Esophagus (tissue), 2 donors: ENCODE data around the gene CKAP2. TPM values are rescaled to one million over a fixed set of nuclear protein-coding genes. Genes with fewer than 3 reads are reported as not detected.
"Not testable (repeated sequence)": the region's sequence is repeated elsewhere in the genome, so short reads cannot be mapped to it uniquely, and the experiment has no call there.

Source experiments
- H3K27ac ChIP-seq, 2 donors: one replicate each; pipeline ENCODE4 v1.5.1; 2013; ENCODE audit warnings: low read depth in 2 of 2, mild to moderate bottlenecking in 2 of 2, inconsistent platforms in 1 of 2, low read length in 1 of 2, moderate library complexity in 1 of 2
- H3K27me3 ChIP-seq, 2 donors: one replicate each; pipeline ENCODE4 v1.6.1; 2013; ENCODE audit warnings: low read length in 2 of 2, control low read depth in 1 of 2, mild to moderate bottlenecking in 1 of 2; ENCODE audit not compliant: insufficient read depth in 2 of 2, control insufficient read depth in 1 of 2
- H3K36me3 ChIP-seq, 2 donors: one replicate each; pipeline ENCODE4 v1.6.1; 2013; ENCODE audit warnings: low read length in 1 of 2; ENCODE audit not compliant: control insufficient read depth in 2 of 2, insufficient read depth in 2 of 2
- H3K4me1 ChIP-seq, 2 donors: one replicate each; pipeline ENCODE4 v1.6.1; 2013; ENCODE audit warnings: low read length in 1 of 2; ENCODE audit not compliant: control insufficient read depth in 2 of 2, insufficient read depth in 2 of 2
- H3K4me3 ChIP-seq, 2 donors: one replicate each; pipeline ENCODE4 v1.5.1; 2013; ENCODE audit warnings: low read length in 2 of 2, mild to moderate bottlenecking in 2 of 2, low read depth in 1 of 2, moderate library complexity in 1 of 2
- H3K9me3 ChIP-seq, 2 donors: one replicate each; pipeline ENCODE4 v1.6.1; 2013; ENCODE audit warnings: mild to moderate bottlenecking in 2 of 2, low read depth in 1 of 2, low read length in 1 of 2, moderate library complexity in 1 of 2; ENCODE audit not compliant: control insufficient read depth in 2 of 2, insufficient read depth in 1 of 2
- WGBS, 2 donors: extraction: QIAGEN DNeasy Blood & Tissue Kit; methylation state at CpG; one replicate each; pipeline ENCODE4 v1.1.7; 2013; 5-methylcytosine and 5-hydroxymethylcytosine counted together
- polyA plus RNA-seq, 2 donors: library from polyadenylated mRNA; stranded (reverse); fragments of 200-250 nt; gene quantifications; one replicate each; pipeline ENCODE4 v1.2.3, GENCODE V29; 2013
- donor health status: healthy with polysubstance abuse.
- donor health status: Bipolar disorder and iron deficiency.

CKAP2 gene
- polyA plus RNA-seq = 1 to 10 TPM; 5.2 to 8.6 TPM

GRCh38 chr13:52454820-52455676, at the start of gene CKAP2:
CKAP2 (plus strand) TSS chr13:52455478; CDS start chr13:52455557, 79 bp downstream.
- Histone ChIP-seq H3K27me3 (no peaks in the 10 kb centered on the region), H3K4me3 (peak within 1 kb of the TSS; percentile 83 to 88), H3K27ac (peak within 1 kb of the TSS; percentile 96), H3K4me1 (no peaks in the 10 kb centered on the region), H3K9me3 (no peaks in the 10 kb centered on the region), H3K36me3 (no peaks in the 10 kb centered on the region)
- 0 to 1% methylated on average over 47 to 56 of the region's 56 CpGs for WGBS, 2 donors

GRCh38 chr13:52405767-52406494, 49.3 kb upstream of the CKAP2 start, which contains the start of gene THSD1:
THSD1 (minus strand) TSS chr13:52406172; CDS start chr13:52402600, 3,572 bp downstream.
- WGBS, 2 donors = 1 to 2% methylated on average over 56 to 68 of the region's 68 CpGs
- Histone ChIP-seq H3K4me3 (peak within 1 kb of the TSS; percentile 53 to 56), H3K4me1 (peaks cover 0 to 4% of the 10 kb centered on the region in 2 donors), H3K27me3 (no peaks in the 10 kb centered on the region), H3K36me3 (no peaks in the 10 kb centered on the region), H3K9me3 (no peaks in the 10 kb centered on the region), H3K27ac (peak within 1 kb of the TSS in 1 of 2 donors; percentile 38)

- no peak overlapping the region for H3K27ac ChIP-seq
- no peaks in the 10 kb centered on the region for H3K36me3 ChIP-seq
- no peaks in the 10 kb centered on the region for H3K27me3 ChIP-seq
- WGBS, 2 donors = 51 to 58% methylated on average over 4 of the region's 4 CpGs
- H3K9me3 ChIP-seq = no peaks in the 10 kb centered on the region
- H3K4me3 ChIP-seq = peak overlapping the region in 1 of 2 donors; percentile 53
- H3K4me1 ChIP-seq = peaks cover 0 to 4% of the 10 kb centered on the region in 2 donors
These were observed 48.6 kb upstream of the CKAP2 start for GRCh38 chr13:52406629-52407028.

GRCh38 chr13:52407436-52407835, 47.8 kb upstream of the CKAP2 start:
- not testable (repeated sequence) for H3K9me3 ChIP-seq, H3K27me3 ChIP-seq, H3K4me3 ChIP-seq, H3K27ac ChIP-seq, H3K36me3 ChIP-seq, H3K4me1 ChIP-seq
- 95 to 97% methylated on average over 12 of the region's 12 CpGs for WGBS, 2 donors

- WGBS, 2 donors = 95 to 97% methylated on average over 31 to 33 of the region's 33 CpGs
- not testable (repeated sequence) for H3K4me3 ChIP-seq, H3K4me1 ChIP-seq, H3K27me3 ChIP-seq, H3K27ac ChIP-seq, H3K36me3 ChIP-seq, H3K9me3 ChIP-seq
These were observed 47.1 kb upstream of the CKAP2 start for GRCh38 chr13:52408071-52408658.

- H3K27me3 ChIP-seq = no peaks in the 10 kb centered on the region
- H3K36me3 ChIP-seq = peaks cover 4 to 6% of the 10 kb centered on the region in 2 donors
- 52 to 65% methylated on average over 4 of the region's 4 CpGs for WGBS, 2 donors
- H3K9me3 ChIP-seq = no peaks in the 10 kb centered on the region
- H3K27ac ChIP-seq = no peak overlapping the region
- peaks cover 0 to 2% of the 10 kb centered on the region in 2 donors for H3K4me1 ChIP-seq
- no peak overlapping the region for H3K4me3 ChIP-seq
These were observed 43.6 kb upstream of the CKAP2 start for GRCh38 chr13:52411629-52412028.

- H3K9me3 ChIP-seq = no peaks in the 10 kb centered on the region
- peaks cover 4 to 6% of the 10 kb centered on the region in 2 donors for H3K36me3 ChIP-seq
- no peak overlapping the region for H3K27ac ChIP-seq
- peaks cover 0 to 2% of the 10 kb centered on the region in 2 donors for H3K4me1 ChIP-seq
- no peak overlapping the region for H3K4me3 ChIP-seq
- H3K27me3 ChIP-seq = no peaks in the 10 kb centered on the region
- WGBS, 2 donors = 79 to 89% methylated on average over 1 of the region's 1 CpG
These were observed 43.1 kb upstream of the CKAP2 start for GRCh38 chr13:52412128-52412527.

- peaks cover 0 to 2% of the 10 kb centered on the region in 2 donors for H3K4me1 ChIP-seq
- 88% methylated on average over 1 of the region's 1 CpG for WGBS, 2 donors
- no peaks in the 10 kb centered on the region for H3K27me3 ChIP-seq
- no peak overlapping the region for H3K4me3 ChIP-seq
- H3K27ac ChIP-seq = peak overlapping the region in 1 of 2 donors; percentile 22
- peaks cover 6 to 8% of the 10 kb centered on the region in 2 donors for H3K36me3 ChIP-seq
- H3K9me3 ChIP-seq = no peaks in the 10 kb centered on the region
These were observed 41.2 kb upstream of the CKAP2 start for GRCh38 chr13:52414051-52414450.

GRCh38 chr13:52414963-52415362, 40.3 kb upstream of the CKAP2 start:
- Histone ChIP-seq H3K4me3 (no peak overlapping the region), H3K9me3 (no peaks in the 10 kb centered on the region), H3K27me3 (no peaks in the 10 kb centered on the region), H3K36me3 (peaks cover 6 to 8% of the 10 kb centered on the region in 2 donors), H3K27ac (no peak overlapping the region), H3K4me1 (peaks cover 0 to 2% of the 10 kb centered on the region in 2 donors)
- 39 to 63% methylated on average over 1 of the region's 1 CpG for WGBS, 2 donors
